Mesothelial cell of epicardium (in vitro differentiated cells): Measurements from ENCODE around the gene SERAC1. TPM values are rescaled to one million over a fixed set of nuclear protein-coding genes. Genes with fewer than 3 reads are reported as not detected.
"Not testable (repeated sequence)": the region's sequence is repeated elsewhere in the genome, so short reads cannot be mapped to it uniquely, and the experiment has no call there.

ENCODE experiments used
- DNase-seq, 2 experiments: peaks; one replicate each; pipeline ENCODE4 v3.0.0; 2021; ENCODE audit warnings: low spot score in 2 of 2; ENCODE audit not compliant: unreplicated experiment in 2 of 2
- H3K27ac Mint-ChIP-seq: 2 replicates; pipeline ENCODE4 v1.8.0; 2021; ENCODE audit warnings: mixed read lengths
- H3K27me3 Mint-ChIP-seq: 2 replicates; pipeline ENCODE4 v1.8.0; 2021; ENCODE audit warnings: low read depth, mixed read lengths
- H3K36me3 Mint-ChIP-seq: 2 replicates; pipeline ENCODE4 v1.8.0; 2021; ENCODE audit warnings: mixed read lengths
- H3K4me1 Mint-ChIP-seq: 2 replicates; pipeline ENCODE4 v1.8.0; 2021; ENCODE audit warnings: mixed read lengths
- H3K4me3 Mint-ChIP-seq: 2 replicates; pipeline ENCODE4 v1.8.0; 2021; ENCODE audit warnings: mild to moderate bottlenecking, moderate library complexity, mixed read lengths
- H3K9me3 Mint-ChIP-seq: 2 replicates; pipeline ENCODE4 v1.8.0; 2021; ENCODE audit warnings: mixed read lengths
- CTCF ChIP-seq: fragments of 200-600 bp; sonication (generic); IDR thresholded peaks from one replicate; pipeline ENCODE4 v1.5.0; 2021; ENCODE audit warnings: antibody characterized with exemption; ENCODE audit not compliant: unreplicated experiment
- total RNA-seq: library from RNA; stranded (reverse); gene quantifications from 3 replicates; pipeline ENCODE4 v1.2.1, GENCODE V29; 2021

The SERAC1 gene
- 9.8 to 10.4 TPM (median 9.8 TPM) in 3 replicates for total RNA-seq

DNA sequence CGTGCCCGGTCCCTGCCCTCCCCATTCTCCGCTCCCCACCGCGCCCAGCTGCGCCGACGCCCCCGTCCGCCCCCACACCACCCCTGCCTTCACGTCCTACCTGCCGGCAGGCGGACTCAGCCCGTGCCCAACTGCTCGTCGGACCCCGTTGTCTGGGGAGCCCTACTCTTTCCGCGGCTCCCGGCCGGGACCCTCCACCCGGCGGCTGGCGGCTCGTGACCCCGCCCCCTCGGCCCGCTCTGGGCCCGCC lies at the start of gene SERAC1:
TSS of gene SERAC1 (minus strand) at position 223 of the 250 bp plus-strand sequence. CDS start 9,899 bp downstream, outside the sequence.
- peaks cover 14% of the 10 kb centered on the region for H3K4me1 Mint-ChIP-seq
- peak within 1 kb of the TSS; percentile 97 for H3K27ac Mint-ChIP-seq
- no peaks in the 10 kb centered on the region for H3K27me3 Mint-ChIP-seq
- no peak for TF ChIP-seq CTCF
- H3K9me3 Mint-ChIP-seq: no peaks in the 10 kb centered on the region
- DNase-seq: no peak
- H3K36me3 Mint-ChIP-seq: peaks cover 12% of the 10 kb centered on the region
- H3K4me3 Mint-ChIP-seq: peak within 1 kb of the TSS; percentile 94

- H3K4me1 Mint-ChIP-seq: no peaks in the 10 kb centered on the region
- H3K36me3 Mint-ChIP-seq: no peaks in the 10 kb centered on the region
- DNase-seq: no peak
- H3K27me3 Mint-ChIP-seq: no peaks in the 10 kb centered on the region
- no peaks in the 10 kb centered on the region for H3K9me3 Mint-ChIP-seq
- no peak overlapping the region for H3K4me3 Mint-ChIP-seq
- no peak overlapping the region for H3K27ac Mint-ChIP-seq
- TF ChIP-seq CTCF: peak; percentile 45
Measured at GRCh38 chr6:158213925-158214674, 46.0 kb upstream of the SERAC1 start.

GRCh38 chr6:158211273-158212055 lies 43.4 kb upstream of the SERAC1 start:
- H3K4me3 Mint-ChIP-seq: no peak overlapping the region
- no peak overlapping the region for H3K27ac Mint-ChIP-seq
- H3K27me3 Mint-ChIP-seq: no peaks in the 10 kb centered on the region
- no peak for TF ChIP-seq CTCF
- no peaks in the 10 kb centered on the region for H3K9me3 Mint-ChIP-seq
- no peaks in the 10 kb centered on the region for H3K36me3 Mint-ChIP-seq
- no peak for DNase-seq
- H3K4me1 Mint-ChIP-seq: no peaks in the 10 kb centered on the region

- not testable (repeated sequence) for DNase-seq, H3K36me3 Mint-ChIP-seq, H3K27me3 Mint-ChIP-seq, H3K4me3 Mint-ChIP-seq, H3K9me3 Mint-ChIP-seq, H3K4me1 Mint-ChIP-seq, H3K27ac Mint-ChIP-seq
Measured at GRCh38 chr6:158209582-158210333, 41.7 kb upstream of the SERAC1 start.

DNA sequence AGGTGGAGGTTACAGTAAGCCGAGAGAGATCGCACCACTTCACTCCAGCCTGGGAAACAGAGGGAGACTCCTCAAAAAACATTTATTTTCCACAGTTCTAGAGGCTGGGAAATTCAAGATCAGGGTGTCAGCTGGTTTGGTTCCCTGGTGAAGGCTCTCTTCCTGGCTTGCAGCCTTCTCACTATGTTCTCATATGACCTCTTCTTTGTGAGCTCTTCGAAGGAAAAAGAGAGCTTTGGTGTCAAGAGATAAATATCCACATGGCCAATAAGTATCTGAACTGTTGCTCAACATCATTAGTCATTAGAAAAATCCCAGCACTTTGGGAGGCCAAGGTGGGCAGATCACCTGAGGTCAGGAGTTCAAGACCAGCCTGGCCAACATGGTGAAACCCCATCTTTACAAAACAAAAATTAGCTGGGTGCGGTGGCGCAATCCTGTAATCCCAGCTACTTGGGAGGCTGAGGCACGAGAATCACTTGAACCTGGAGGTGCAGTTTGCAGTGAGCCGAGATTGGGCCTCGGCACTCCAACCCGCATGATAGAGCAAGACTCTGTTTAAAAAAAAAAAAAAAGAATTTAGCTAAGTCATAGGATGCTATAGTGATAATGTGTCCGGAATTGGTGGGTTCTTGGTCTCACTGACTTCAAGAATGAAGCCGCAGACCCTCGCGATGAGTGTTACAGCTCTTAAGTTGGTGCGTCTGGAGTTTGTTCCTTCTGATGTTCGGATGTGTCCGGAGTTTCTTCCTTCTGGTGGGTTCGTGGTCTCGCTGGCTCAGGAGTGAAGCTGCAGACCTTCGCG lies 40.4 kb upstream of the SERAC1 start:
- DNase-seq, H3K27ac Mint-ChIP-seq, H3K9me3 Mint-ChIP-seq, H3K4me3 Mint-ChIP-seq, H3K36me3 Mint-ChIP-seq, H3K27me3 Mint-ChIP-seq, H3K4me1 Mint-ChIP-seq: not testable (repeated sequence)

DNA sequence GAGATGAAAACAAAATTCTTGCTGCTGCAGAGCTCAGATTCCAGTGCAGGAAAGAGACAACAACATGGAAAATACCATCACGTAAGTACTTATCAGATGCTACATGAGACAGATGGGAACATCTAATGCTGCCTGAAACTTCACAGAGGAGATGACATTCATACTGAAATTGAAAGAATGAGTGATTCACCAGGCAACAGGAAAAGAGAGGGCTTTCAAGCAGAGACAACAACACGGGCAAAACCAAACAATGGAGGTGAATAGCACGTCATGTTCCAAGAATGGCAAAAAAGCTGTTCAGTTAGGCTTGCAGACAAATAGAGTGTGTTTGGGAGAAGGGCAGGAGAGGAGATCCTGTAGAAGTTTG lies 39.3 kb upstream of the SERAC1 start:
- Mint-ChIP-seq H3K4me3 (no peak overlapping the region), H3K27me3 (no peaks in the 10 kb centered on the region), H3K27ac (no peak overlapping the region), H3K9me3 (no peaks in the 10 kb centered on the region), H3K36me3 (no peaks in the 10 kb centered on the region), H3K4me1 (no peaks in the 10 kb centered on the region)
- no peak for TF ChIP-seq CTCF
- DNase-seq: no peak
